OCI-LY1 (cell line): ENCODE results near the gene DMD.

ENCODE experiments used
- EZH2 ChIP-seq: fragments of 200-600 bp; sonication (generic), shearing (Covaris generic); IDR thresholded peaks from 2 replicates; pipeline ENCODE4 v1.8.0; 2017; ENCODE audit warnings: borderline replicate concordance, mixed run types, mild to moderate bottlenecking, antibody characterized with exemption, low read length, moderate library complexity, mixed read lengths
- TF ChIP-seq, protein P1 (sequence below): fragments of 200-600 bp; sonication (generic), shearing (Covaris generic); IDR thresholded peaks from 2 replicates; pipeline ENCODE4 v1.5.1; 2017; ENCODE audit warnings: mild to moderate bottlenecking, antibody characterized with exemption, low read length, moderate library complexity, mixed read lengths

DNA sequence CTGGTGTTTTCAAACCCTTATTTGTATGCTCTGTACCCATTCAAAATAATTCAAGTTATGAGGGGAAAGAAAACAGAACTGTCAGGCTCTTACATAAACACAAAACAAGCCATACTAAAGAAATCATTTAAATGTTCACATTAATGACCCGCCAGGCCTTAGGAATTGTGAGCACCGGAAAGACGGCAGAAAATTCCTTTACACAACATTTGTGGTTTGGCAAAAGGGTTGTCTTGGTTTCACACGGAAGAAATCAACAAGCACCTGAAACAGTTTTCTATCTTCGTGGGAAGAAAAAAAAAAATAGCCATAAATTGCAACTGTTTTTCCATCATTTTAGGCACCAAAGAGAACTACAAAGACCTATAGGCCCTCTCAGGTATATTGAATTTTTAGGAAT, 1951.0 kb downstream of the DMD start:
- TF ChIP-seq EZH2 = no peak
- TF ChIP-seq, protein P1, sequence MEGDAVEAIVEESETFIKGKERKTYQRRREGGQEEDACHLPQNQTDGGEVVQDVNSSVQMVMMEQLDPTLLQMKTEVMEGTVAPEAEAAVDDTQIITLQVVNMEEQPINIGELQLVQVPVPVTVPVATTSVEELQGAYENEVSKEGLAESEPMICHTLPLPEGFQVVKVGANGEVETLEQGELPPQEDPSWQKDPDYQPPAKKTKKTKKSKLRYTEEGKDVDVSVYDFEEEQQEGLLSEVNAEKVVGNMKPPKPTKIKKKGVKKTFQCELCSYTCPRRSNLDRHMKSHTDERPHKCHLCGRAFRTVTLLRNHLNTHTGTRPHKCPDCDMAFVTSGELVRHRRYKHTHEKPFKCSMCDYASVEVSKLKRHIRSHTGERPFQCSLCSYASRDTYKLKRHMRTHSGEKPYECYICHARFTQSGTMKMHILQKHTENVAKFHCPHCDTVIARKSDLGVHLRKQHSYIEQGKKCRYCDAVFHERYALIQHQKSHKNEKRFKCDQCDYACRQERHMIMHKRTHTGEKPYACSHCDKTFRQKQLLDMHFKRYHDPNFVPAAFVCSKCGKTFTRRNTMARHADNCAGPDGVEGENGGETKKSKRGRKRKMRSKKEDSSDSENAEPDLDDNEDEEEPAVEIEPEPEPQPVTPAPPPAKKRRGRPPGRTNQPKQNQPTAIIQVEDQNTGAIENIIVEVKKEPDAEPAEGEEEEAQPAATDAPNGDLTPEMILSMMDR = no peak
